HepG2 (cell line): Measurements from ENCODE around the gene FSCN2. TPM values are rescaled to one million over a fixed set of nuclear protein-coding genes. Genes with fewer than 3 reads are reported as not detected.

ENCODE experiments used
- HHEX ChIP-seq: IDR thresholded peaks from 2 replicates; pipeline ENCODE4 v1.6.1; 2016; ENCODE audit warnings: control low read depth
- HNRNPLL ChIP-seq: fragments of 200-400 bp; formaldehyde crosslinking; IDR thresholded peaks from 2 replicates; pipeline ENCODE4 v1.6.1; 2017; ENCODE audit warnings: mild to moderate bottlenecking, low read depth, low read length; ENCODE audit not compliant: poor library complexity, severe bottlenecking
- JUN ChIP-seq: sonication (generic); formaldehyde crosslinking; IDR thresholded peaks from 2 replicates; pipeline ENCODE4 v1.4.0; 2020; ENCODE audit warnings: mild to moderate bottlenecking, missing genetic modification reagents
- ZNF121 ChIP-seq: sonication (generic); formaldehyde crosslinking; IDR thresholded peaks from 2 replicates; pipeline ENCODE4 v1.5.0; 2020; ENCODE audit warnings: mild to moderate bottlenecking, missing genetic modification reagents
- ZNF33B ChIP-seq: sonication (generic); formaldehyde crosslinking; IDR thresholded peaks from 2 replicates; pipeline ENCODE4 v1.5.1; 2020; ENCODE audit warnings: mild to moderate bottlenecking, missing genetic modification reagents
- ZNF720 ChIP-seq: sonication (generic); formaldehyde crosslinking; IDR thresholded peaks from 2 replicates; pipeline ENCODE4 v1.4.0; 2020; ENCODE audit warnings: missing genetic modification reagents
- polyA plus RNA-seq, 8 experiments: library from polyadenylated mRNA; depleted of rRNA in 3 of 8; stranded (reverse) in 7 of 8; unstranded in 1 of 8; fragments of >200 nt; fragmentation: Illumina TruSeq in 4 of 8; extraction: Trizol in 4 of 8; gene quantifications; 2 replicates each; pipeline versions ENCODE4 v1.2.1 to v1.2.3, GENCODE V29; 2011 to 2016; ENCODE audit warnings: low read depth in 4 of 8, missing spikeins in 1 of 8, mixed read lengths in 1 of 8; ENCODE audit not compliant: insufficient read depth in 1 of 8
- total RNA-seq, 5 experiments: library from RNA; depleted of rRNA; stranded (reverse); fragments of >200 nt; fragmentation: Illumina TruSeq; extraction: Trizol; gene quantifications; 2 replicates each; pipeline ENCODE4 v1.2.3, GENCODE V29; 2016; ENCODE audit warnings: low read depth in 1 of 5
- TF ChIP-seq, protein P1 (sequence below): sonication (generic); formaldehyde crosslinking; IDR thresholded peaks from 2 replicates; pipeline ENCODE4 v1.4.0; 2020; ENCODE audit warnings: missing genetic modification reagents, mild to moderate bottlenecking, borderline replicate concordance
- TF ChIP-seq, protein P2 (sequence below): sonication (generic); formaldehyde crosslinking; IDR thresholded peaks from 2 replicates; pipeline ENCODE4 v1.4.0; 2020; ENCODE audit warnings: missing genetic modification reagents
- TF ChIP-seq, protein P3 (sequence below): IDR thresholded peaks from 2 replicates; pipeline ENCODE4 v1.6.1; 2016
- TF ChIP-seq, protein P4 (sequence below): sonication (generic); formaldehyde crosslinking; conservative IDR thresholded peaks from 2 replicates; pipeline ENCODE4 v1.4.0; 2020; ENCODE audit warnings: missing genetic modification reagents
- TF ChIP-seq, protein P5 (sequence below): sonication (generic); formaldehyde crosslinking; IDR thresholded peaks from 2 replicates; pipeline ENCODE4 v1.5.0; 2020; ENCODE audit warnings: missing genetic modification reagents, mild to moderate bottlenecking, borderline replicate concordance
- TF ChIP-seq, protein P6 (sequence below): sonication (generic); formaldehyde crosslinking; IDR thresholded peaks from 2 replicates; pipeline ENCODE4 v1.4.0; 2020; ENCODE audit warnings: mild to moderate bottlenecking, missing genetic modification reagents

FSCN2 gene
- total and polyA plus RNA-seq, 2 of the 13 experiments (the other 11 are each of a cell fraction or from before 2014, with no cell fraction given): 0.09 TPM; not detected in 1

DNA sequence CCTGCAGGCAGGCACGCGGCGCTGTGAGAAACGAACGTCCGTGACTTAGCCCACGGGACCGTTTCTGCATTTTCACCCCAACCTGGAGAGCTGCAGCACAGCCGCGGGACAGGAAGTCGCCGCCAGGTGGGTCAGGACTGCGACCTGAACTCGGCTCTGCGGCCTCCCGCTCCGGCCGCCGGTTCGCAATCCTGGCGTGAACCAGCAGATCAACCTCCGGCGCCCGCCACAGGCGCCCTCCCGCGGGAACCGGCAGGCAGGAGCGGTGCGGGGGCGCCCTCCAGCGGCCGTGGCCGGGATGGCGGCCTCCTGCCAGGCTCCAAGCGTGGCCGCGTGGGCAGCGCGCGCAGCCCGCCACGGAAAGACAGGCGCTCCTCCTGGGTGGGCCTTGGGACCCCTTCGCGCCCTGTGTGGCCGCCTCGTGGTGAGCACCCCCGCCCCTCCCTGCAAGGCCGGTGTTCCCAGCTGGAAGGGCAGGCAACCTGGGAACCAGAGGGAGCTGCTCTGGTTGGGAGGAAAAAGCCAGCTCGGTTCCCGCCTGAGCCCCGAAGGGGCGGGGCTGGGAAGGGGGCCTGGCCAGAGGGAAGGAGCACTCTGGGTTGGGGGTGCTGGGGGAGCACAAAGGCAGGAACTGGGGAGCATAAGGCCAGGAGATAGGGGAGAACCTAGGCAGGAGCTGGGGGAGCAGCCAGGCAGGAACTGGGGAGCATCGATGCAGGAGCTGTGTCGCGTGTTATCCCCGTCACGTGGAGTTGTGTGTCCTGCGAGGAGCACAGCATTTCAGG is 43.8 kb upstream of the FSCN2 start (continued):
- TF ChIP-seq HNRNPLL: peak; percentile 62
- TF ChIP-seq, protein P1, sequence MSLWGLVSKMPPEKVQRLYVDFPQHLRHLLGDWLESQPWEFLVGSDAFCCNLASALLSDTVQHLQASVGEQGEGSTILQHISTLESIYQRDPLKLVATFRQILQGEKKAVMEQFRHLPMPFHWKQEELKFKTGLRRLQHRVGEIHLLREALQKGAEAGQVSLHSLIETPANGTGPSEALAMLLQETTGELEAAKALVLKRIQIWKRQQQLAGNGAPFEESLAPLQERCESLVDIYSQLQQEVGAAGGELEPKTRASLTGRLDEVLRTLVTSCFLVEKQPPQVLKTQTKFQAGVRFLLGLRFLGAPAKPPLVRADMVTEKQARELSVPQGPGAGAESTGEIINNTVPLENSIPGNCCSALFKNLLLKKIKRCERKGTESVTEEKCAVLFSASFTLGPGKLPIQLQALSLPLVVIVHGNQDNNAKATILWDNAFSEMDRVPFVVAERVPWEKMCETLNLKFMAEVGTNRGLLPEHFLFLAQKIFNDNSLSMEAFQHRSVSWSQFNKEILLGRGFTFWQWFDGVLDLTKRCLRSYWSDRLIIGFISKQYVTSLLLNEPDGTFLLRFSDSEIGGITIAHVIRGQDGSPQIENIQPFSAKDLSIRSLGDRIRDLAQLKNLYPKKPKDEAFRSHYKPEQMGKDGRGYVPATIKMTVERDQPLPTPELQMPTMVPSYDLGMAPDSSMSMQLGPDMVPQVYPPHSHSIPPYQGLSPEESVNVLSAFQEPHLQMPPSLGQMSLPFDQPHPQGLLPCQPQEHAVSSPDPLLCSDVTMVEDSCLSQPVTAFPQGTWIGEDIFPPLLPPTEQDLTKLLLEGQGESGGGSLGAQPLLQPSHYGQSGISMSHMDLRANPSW (CRISPR knock-in tag): 0 out of 2 replicates have a peak, but pooled peaks have one; percentile 35
- TF ChIP-seq ZNF33B (CRISPR knock-in tag): no peak
- no peak for TF ChIP-seq HHEX (CRISPR knock-in tag)
- TF ChIP-seq, protein P2, sequence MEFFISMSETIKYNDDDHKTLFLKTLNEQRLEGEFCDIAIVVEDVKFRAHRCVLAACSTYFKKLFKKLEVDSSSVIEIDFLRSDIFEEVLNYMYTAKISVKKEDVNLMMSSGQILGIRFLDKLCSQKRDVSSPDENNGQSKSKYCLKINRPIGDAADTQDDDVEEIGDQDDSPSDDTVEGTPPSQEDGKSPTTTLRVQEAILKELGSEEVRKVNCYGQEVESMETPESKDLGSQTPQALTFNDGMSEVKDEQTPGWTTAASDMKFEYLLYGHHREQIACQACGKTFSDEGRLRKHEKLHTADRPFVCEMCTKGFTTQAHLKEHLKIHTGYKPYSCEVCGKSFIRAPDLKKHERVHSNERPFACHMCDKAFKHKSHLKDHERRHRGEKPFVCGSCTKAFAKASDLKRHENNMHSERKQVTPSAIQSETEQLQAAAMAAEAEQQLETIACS (CRISPR knock-in tag): peak; percentile 57
- TF ChIP-seq, protein P3, sequence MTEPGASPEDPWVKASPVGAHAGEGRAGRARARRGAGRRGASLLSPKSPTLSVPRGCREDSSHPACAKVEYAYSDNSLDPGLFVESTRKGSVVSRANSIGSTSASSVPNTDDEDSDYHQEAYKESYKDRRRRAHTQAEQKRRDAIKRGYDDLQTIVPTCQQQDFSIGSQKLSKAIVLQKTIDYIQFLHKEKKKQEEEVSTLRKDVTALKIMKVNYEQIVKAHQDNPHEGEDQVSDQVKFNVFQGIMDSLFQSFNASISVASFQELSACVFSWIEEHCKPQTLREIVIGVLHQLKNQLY (CRISPR knock-in tag): no peak
- TF ChIP-seq JUN (CRISPR knock-in tag): peak; percentile 50; the same call in 1 of the 2 replicates
- TF ChIP-seq, protein P4, sequence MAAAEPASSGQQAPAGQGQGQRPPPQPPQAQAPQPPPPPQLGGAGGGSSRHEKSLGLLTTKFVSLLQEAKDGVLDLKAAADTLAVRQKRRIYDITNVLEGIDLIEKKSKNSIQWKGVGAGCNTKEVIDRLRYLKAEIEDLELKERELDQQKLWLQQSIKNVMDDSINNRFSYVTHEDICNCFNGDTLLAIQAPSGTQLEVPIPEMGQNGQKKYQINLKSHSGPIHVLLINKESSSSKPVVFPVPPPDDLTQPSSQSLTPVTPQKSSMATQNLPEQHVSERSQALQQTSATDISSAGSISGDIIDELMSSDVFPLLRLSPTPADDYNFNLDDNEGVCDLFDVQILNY (CRISPR knock-in tag): peak; percentile 75
- TF ChIP-seq ZNF121 (CRISPR knock-in tag): peak; percentile 56; the same call in 1 of the 2 replicates
- TF ChIP-seq, protein P5, sequence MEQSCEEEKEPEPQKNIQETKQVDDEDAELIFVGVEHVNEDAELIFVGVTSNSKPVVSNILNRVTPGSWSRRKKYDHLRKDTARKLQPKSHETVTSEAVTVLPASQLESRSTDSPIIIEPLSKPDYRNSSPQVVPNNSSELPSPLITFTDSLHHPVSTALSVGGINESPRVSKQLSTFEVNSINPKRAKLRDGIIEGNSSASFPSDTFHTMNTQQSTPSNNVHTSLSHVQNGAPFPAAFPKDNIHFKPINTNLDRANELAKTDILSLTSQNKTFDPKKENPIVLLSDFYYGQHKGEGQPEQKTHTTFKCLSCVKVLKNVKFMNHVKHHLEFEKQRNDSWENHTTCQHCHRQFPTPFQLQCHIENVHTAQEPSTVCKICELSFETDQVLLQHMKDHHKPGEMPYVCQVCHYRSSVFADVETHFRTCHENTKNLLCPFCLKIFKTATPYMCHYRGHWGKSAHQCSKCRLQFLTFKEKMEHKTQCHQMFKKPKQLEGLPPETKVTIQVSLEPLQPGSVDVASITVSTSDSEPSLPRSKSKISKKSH: peak; percentile 75; the same call in 1 of the 2 replicates
- TF ChIP-seq, protein P6, sequence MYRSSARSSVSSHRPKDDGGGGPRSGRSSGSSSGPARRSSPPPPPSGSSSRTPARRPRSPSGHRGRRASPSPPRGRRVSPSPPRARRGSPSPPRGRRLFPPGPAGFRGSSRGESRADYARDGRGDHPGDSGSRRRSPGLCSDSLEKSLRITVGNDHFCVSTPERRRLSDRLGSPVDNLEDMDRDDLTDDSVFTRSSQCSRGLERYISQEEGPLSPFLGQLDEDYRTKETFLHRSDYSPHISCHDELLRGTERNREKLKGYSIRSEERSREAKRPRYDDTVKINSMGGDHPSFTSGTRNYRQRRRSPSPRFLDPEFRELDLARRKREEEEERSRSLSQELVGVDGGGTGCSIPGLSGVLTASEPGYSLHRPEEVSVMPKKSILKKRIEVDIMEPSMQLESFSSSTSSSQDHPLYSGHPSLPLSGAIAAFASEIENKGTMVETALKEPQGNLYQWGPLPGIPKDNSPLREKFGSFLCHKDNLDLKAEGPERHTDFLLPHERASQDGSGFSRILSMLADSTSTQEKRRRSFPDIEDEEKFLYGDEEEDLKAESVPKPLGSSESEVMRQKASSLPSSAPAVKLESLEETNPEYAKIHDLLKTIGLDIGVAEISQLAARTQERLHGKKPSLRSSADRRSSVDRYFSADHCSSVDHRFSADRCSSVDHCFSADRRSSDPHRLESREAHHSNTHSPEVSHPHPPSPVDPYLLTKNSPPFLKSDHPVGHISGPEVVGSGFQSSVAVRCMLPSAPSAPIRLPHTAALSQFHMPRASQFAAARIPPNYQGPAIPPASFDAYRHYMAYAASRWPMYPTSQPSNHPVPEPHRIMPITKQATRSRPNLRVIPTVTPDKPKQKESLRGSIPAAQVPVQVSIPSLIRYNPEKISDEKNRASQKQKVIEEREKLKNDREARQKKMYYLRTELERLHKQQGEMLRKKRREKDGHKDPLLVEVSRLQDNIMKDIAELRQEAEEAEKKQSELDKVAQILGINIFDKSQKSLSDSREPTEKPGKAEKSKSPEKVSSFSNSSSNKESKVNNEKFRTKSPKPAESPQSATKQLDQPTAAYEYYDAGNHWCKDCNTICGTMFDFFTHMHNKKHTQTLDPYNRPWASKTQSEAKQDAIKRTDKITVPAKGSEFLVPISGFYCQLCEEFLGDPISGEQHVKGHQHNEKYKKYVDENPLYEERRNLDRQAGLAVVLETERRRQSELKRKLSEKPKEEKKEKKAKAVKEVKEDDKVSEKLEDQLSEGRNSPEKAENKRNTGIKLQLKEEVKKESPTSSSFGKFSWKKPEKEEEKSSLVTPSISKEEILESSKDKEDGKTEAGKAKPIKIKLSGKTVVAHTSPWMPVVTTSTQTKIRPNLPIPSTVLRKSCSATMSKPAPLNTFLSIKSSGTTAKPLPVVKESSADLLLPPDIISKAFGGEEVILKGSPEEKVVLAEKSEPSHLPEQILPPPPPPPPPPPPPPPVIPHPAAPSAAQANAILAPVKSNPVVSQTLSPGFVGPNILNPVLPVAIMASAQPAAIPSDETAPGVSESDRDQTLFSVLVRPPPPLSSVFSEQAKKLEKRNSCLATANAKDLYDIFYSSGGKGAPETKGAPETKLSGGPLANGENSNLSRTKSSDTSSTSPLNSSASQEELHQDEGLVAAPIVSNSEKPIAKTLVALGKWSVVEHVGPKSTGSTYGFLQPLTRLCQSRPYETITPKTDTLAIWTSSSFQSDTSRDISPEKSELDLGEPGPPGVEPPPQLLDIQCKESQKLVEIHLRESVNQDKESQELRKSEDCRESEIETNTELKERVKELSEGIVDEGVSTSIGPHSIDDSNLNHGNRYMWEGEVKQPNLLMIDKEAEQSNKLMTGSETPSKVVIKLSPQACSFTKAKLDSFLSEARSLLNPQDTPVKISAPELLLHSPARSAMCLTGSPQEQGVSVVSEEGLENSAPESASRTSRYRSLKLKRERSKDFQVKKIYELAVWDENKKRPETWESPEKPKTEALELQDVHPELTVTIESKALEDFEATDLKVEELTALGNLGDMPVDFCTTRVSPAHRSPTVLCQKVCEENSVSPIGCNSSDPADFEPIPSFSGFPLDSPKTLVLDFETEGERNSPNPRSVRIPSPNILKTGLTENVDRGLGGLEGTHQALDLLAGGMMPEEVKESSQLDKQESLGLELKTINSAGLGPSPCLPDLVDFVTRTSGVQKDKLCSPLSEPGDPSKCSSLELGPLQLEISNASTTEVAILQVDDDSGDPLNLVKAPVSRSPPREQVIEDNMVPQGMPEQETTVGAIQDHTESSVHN (CRISPR knock-in tag): no peak
- no peak for TF ChIP-seq ZNF720 (CRISPR knock-in tag)
